ENCODE data around the gene POMC.
"Not testable (repeated sequence)": the region's sequence is repeated elsewhere in the genome, so short reads cannot be mapped to it uniquely, and the experiment has no call there.

Gene POMC

GRCh38 chr2:25169073-25169470, 692 bp upstream of the POMC start:
- H3K27me3 Mint-ChIP-seq = peaks cover 91% of the 10 kb centered on the region
- intact Hi-C loops (cut with micrococcal nuclease) = no loop called here
- H3K27ac Mint-ChIP-seq = no peak overlapping the region

GRCh38 chr2:25165992-25166875, 2.1 kb downstream of the POMC start:
- Mint-ChIP-seq H3K36me3 (ENCODE audit: low read depth) (peaks cover 6% of the 10 kb centered on the region), H3K27me3 (peaks cover 87% of the 10 kb centered on the region), H3K27ac (no peak overlapping the region), H3K4me1 (ENCODE audit: low read depth) (peaks cover 15% of the 10 kb centered on the region), H3K9me3 (no peaks in the 10 kb centered on the region), H3K4me3 (no peak overlapping the region)
- intact Hi-C loops (cut with micrococcal nuclease) = loop anchor here (2.0 kb wide), 1 partner anchor 31 kb away; no protein-coding TSS in a partner anchor

More at GRCh38 chr2:25169073-25169470, 692 bp upstream of the POMC start:
- Mint-ChIP-seq H3K36me3 (ENCODE audit: low read depth) (no peaks in the 10 kb centered on the region), H3K4me1 (ENCODE audit: low read depth) (peaks cover 23% of the 10 kb centered on the region), H3K4me3 (no peak overlapping the region), H3K9me3 (no peaks in the 10 kb centered on the region)

- Mint-ChIP-seq H3K36me3 (ENCODE audit: low read depth) (peaks cover 6% of the 10 kb centered on the region), H3K27me3 (peaks cover 78% of the 10 kb centered on the region), H3K4me3 (no peak overlapping the region), H3K4me1 (ENCODE audit: low read depth) (peaks cover 21% of the 10 kb centered on the region), H3K27ac (no peak overlapping the region), H3K9me3 (no peaks in the 10 kb centered on the region)
- intact Hi-C loops (cut with micrococcal nuclease) = no loop called here
Measured at GRCh38 chr2:25164561-25164960, 3.8 kb downstream of the POMC start.

GRCh38 chr2:25162061-25162460, 6.3 kb downstream of the POMC start:
- H3K9me3 Mint-ChIP-seq; intact Hi-C loops (cut with micrococcal nuclease); H3K36me3 Mint-ChIP-seq (ENCODE audit: low read depth); H3K4me3 Mint-ChIP-seq: not testable (repeated sequence)
- Mint-ChIP-seq H3K27me3 (peaks cover 55% of the 10 kb centered on the region), H3K4me1 (ENCODE audit: low read depth) (peaks cover 21% of the 10 kb centered on the region), H3K27ac (peak overlapping the region; percentile 63)

- Mint-ChIP-seq H3K27me3 (peaks cover 46% of the 10 kb centered on the region), H3K4me3 (peak overlapping the region; percentile 65), H3K4me1 (ENCODE audit: low read depth) (peaks cover 21% of the 10 kb centered on the region), H3K27ac (peak overlapping the region; percentile 63), H3K36me3 (ENCODE audit: low read depth) (peaks cover 6% of the 10 kb centered on the region), H3K9me3 (no peaks in the 10 kb centered on the region)
- intact Hi-C loops (cut with micrococcal nuclease) = no loop called here
Measured at GRCh38 chr2:25161055-25161781, 7.2 kb downstream of the POMC start.

- intact Hi-C loops (cut with micrococcal nuclease) = no loop called here
- no peaks in the 10 kb centered on the region for H3K9me3 Mint-ChIP-seq
Measured at GRCh38 chr2:25160376-25160775, 8.0 kb downstream of the POMC start.

GRCh38 chr2:25159949-25160348, 8.4 kb downstream of the POMC start:
- H3K4me3 Mint-ChIP-seq = no peak overlapping the region
- H3K36me3 Mint-ChIP-seq (ENCODE audit: low read depth) = peaks cover 6% of the 10 kb centered on the region
- intact Hi-C loops (cut with micrococcal nuclease) = no loop called here
- H3K27ac Mint-ChIP-seq = no peak overlapping the region
- peaks cover 36% of the 10 kb centered on the region for H3K27me3 Mint-ChIP-seq
- H3K4me1 Mint-ChIP-seq (ENCODE audit: low read depth) = peaks cover 14% of the 10 kb centered on the region
- no peaks in the 10 kb centered on the region for H3K9me3 Mint-ChIP-seq

More at GRCh38 chr2:25160376-25160775, 8.0 kb downstream of the POMC start:
- H3K36me3 Mint-ChIP-seq (ENCODE audit: low read depth) = peaks cover 6% of the 10 kb centered on the region
- H3K4me3 Mint-ChIP-seq = no peak overlapping the region
- no peak overlapping the region for H3K27ac Mint-ChIP-seq
- H3K4me1 Mint-ChIP-seq (ENCODE audit: low read depth) = peaks cover 16% of the 10 kb centered on the region
- peaks cover 40% of the 10 kb centered on the region for H3K27me3 Mint-ChIP-seq

GRCh38 chr2:25158096-25158852, 10.1 kb downstream of the POMC start:
- no peak overlapping the region for H3K4me3 Mint-ChIP-seq
- peaks cover 6% of the 10 kb centered on the region for H3K36me3 Mint-ChIP-seq (ENCODE audit: low read depth)
- H3K27ac Mint-ChIP-seq = no peak overlapping the region
- no peaks in the 10 kb centered on the region for H3K9me3 Mint-ChIP-seq
- peaks cover 14% of the 10 kb centered on the region for H3K4me1 Mint-ChIP-seq (ENCODE audit: low read depth)
- H3K27me3 Mint-ChIP-seq = peaks cover 22% of the 10 kb centered on the region
- intact Hi-C loops (cut with micrococcal nuclease) = no loop called here

- Mint-ChIP-seq H3K36me3 (ENCODE audit: low read depth) (no peaks in the 10 kb centered on the region), H3K9me3 (no peaks in the 10 kb centered on the region), H3K4me3 (no peak overlapping the region), H3K4me1 (ENCODE audit: low read depth) (peaks cover 14% of the 10 kb centered on the region), H3K27ac (no peak overlapping the region), H3K27me3 (peaks cover 10% of the 10 kb centered on the region)
- intact Hi-C loops (cut with micrococcal nuclease) = no loop called here
Measured at GRCh38 chr2:25155401-25155800, 13.0 kb downstream of the POMC start.

GRCh38 chr2:25151718-25152117, 16.7 kb downstream of the POMC start:
- Mint-ChIP-seq H3K4me1 (ENCODE audit: low read depth) (no peaks in the 10 kb centered on the region), H3K4me3 (no peak overlapping the region), H3K9me3 (no peaks in the 10 kb centered on the region), H3K27me3 (peaks cover 12% of the 10 kb centered on the region), H3K36me3 (ENCODE audit: low read depth) (no peaks in the 10 kb centered on the region), H3K27ac (no peak overlapping the region)
- intact Hi-C loops (cut with micrococcal nuclease) = no loop called here

- H3K4me3 Mint-ChIP-seq; intact Hi-C loops (cut with micrococcal nuclease); H3K36me3 Mint-ChIP-seq (ENCODE audit: low read depth); H3K9me3 Mint-ChIP-seq; H3K4me1 Mint-ChIP-seq (ENCODE audit: low read depth); H3K27ac Mint-ChIP-seq: not testable (repeated sequence)
- H3K27me3 Mint-ChIP-seq = peaks cover 14% of the 10 kb centered on the region
Measured at GRCh38 chr2:25150993-25151392, 17.4 kb downstream of the POMC start.

GRCh38 chr2:25149646-25150045, 18.7 kb downstream of the POMC start:
- intact Hi-C loops (cut with micrococcal nuclease) = no loop called here
- Mint-ChIP-seq H3K9me3 (no peaks in the 10 kb centered on the region), H3K27me3 (peaks cover 18% of the 10 kb centered on the region), H3K4me1 (ENCODE audit: low read depth) (no peaks in the 10 kb centered on the region), H3K27ac (no peak overlapping the region), H3K4me3 (no peak overlapping the region), H3K36me3 (ENCODE audit: low read depth) (no peaks in the 10 kb centered on the region)

GRCh38 chr2:25146896-25147295, 21.5 kb downstream of the POMC start:
- intact Hi-C loops (cut with micrococcal nuclease) = no loop called here
- no peak overlapping the region for H3K27ac Mint-ChIP-seq

GRCh38 chr2:25145803-25146202, 22.6 kb downstream of the POMC start:
- Mint-ChIP-seq H3K4me1 (ENCODE audit: low read depth) (no peaks in the 10 kb centered on the region), H3K27ac (no peak overlapping the region), H3K9me3 (no peaks in the 10 kb centered on the region), H3K27me3 (peaks cover 18% of the 10 kb centered on the region), H3K36me3 (ENCODE audit: low read depth) (no peaks in the 10 kb centered on the region), H3K4me3 (no peak overlapping the region)
- intact Hi-C loops (cut with micrococcal nuclease) = no loop called here

More at GRCh38 chr2:25146896-25147295, 21.5 kb downstream of the POMC start:
- Mint-ChIP-seq H3K4me1 (ENCODE audit: low read depth) (no peaks in the 10 kb centered on the region), H3K9me3 (no peaks in the 10 kb centered on the region), H3K4me3 (no peak overlapping the region), H3K27me3 (peaks cover 15% of the 10 kb centered on the region), H3K36me3 (ENCODE audit: low read depth) (no peaks in the 10 kb centered on the region)
